BE2C (cell line): ENCODE measurements around the gene WDR53.
"Not testable (repeated sequence)": the region's sequence is repeated elsewhere in the genome, so short reads cannot be mapped to it uniquely, and the experiment has no call there.

Experiments
- DNase-seq: peaks from one replicate; pipeline ENCODE4 v3.0.0-alpha.2; 2020
- H3K27me3 ChIP-seq: fragments of 250-450 bp; sonication (Bioruptor Pico); 2 replicates; pipeline ENCODE4 v1.5.1; 2020; ENCODE audit warnings: mild to moderate bottlenecking
- H3K36me3 ChIP-seq: fragments of 250-450 bp; sonication (Bioruptor Pico); 2 replicates; pipeline ENCODE4 v1.5.1; 2020; ENCODE audit warnings: mild to moderate bottlenecking
- H3K4me1 ChIP-seq: fragments of 250-450 bp; sonication (Bioruptor Pico); 2 replicates; pipeline ENCODE4 v1.5.1; 2020
- H3K4me3 ChIP-seq: 2 replicates; pipeline ENCODE4 v1.5.1; 2011; ENCODE audit warnings: low read depth, low read length
- H3K9me3 ChIP-seq: fragments of 250-450 bp; sonication (Bioruptor Pico); 2 replicates; pipeline ENCODE4 v1.5.1; 2020
- TF ChIP-seq, protein P1 (sequence below): IDR thresholded peaks from 2 replicates; pipeline ENCODE4 v1.5.1; 2012; ENCODE audit warnings: mild to moderate bottlenecking, low read depth, low read length

The WDR53 gene

GRCh38 chr3:196525141-196525540, 43.2 kb downstream of the WDR53 start:
- TF ChIP-seq, protein P1, sequence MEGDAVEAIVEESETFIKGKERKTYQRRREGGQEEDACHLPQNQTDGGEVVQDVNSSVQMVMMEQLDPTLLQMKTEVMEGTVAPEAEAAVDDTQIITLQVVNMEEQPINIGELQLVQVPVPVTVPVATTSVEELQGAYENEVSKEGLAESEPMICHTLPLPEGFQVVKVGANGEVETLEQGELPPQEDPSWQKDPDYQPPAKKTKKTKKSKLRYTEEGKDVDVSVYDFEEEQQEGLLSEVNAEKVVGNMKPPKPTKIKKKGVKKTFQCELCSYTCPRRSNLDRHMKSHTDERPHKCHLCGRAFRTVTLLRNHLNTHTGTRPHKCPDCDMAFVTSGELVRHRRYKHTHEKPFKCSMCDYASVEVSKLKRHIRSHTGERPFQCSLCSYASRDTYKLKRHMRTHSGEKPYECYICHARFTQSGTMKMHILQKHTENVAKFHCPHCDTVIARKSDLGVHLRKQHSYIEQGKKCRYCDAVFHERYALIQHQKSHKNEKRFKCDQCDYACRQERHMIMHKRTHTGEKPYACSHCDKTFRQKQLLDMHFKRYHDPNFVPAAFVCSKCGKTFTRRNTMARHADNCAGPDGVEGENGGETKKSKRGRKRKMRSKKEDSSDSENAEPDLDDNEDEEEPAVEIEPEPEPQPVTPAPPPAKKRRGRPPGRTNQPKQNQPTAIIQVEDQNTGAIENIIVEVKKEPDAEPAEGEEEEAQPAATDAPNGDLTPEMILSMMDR, result no peak
- no peak for DNase-seq
- H3K4me1 ChIP-seq, result no peaks in the 10 kb centered on the region
- peaks cover 5% of the 10 kb centered on the region for H3K9me3 ChIP-seq
- H3K36me3 ChIP-seq, result no peaks in the 10 kb centered on the region; the same call in 1 of the 2 replicates
- H3K4me3 ChIP-seq, result no peak overlapping the region
- no peaks in the 10 kb centered on the region for H3K27me3 ChIP-seq

DNA sequence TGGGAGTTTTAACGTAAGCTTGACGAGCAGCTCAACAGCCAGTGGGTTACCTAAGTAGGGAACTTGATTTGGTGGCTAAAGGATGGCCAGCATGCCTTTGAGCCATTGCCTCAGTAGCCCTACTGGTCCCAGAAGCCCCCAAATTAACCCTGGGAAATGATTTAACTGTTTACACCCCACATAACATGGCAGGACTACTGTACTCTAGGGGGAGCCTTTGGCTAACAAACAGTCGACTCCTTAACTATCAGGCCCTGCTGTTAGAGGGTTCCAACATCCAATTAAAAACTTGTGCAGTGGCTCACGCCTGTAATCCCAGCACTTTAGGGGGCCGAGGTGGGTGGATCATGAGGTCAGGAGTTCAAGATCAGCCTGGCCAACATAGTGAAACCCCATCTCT, 43.8 kb downstream of the WDR53 start:
- no peaks in the 10 kb centered on the region; the same call in 1 of the 2 replicates for H3K36me3 ChIP-seq
- H3K4me1 ChIP-seq, result no peaks in the 10 kb centered on the region
- TF ChIP-seq, protein P1, result peak; percentile 33
- no peak for DNase-seq
- no peak overlapping the region for H3K4me3 ChIP-seq
- peaks cover 11% of the 10 kb centered on the region for H3K9me3 ChIP-seq
- no peaks in the 10 kb centered on the region for H3K27me3 ChIP-seq

DNA sequence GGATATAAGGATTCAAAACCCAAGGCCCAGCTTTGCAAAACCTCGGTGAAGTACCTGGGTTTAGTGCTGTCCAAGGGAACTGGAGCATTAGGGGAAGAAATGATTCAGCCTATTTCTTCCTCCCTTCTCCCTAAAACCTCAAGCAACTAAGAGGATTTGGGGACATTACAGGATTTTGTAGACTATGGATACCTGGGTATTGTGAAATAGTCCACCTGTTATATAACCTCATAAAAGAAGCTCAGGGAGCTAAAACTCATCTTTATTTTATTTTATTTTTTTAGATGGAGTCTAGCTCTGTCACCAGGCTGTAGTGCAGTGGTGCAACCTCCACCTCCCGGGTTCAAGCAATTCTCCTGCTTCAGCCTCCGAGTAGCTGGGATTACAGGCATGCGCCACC, 44.5 kb downstream of the WDR53 start:
- H3K9me3 ChIP-seq, result peaks cover 18% of the 10 kb centered on the region
- no peak for DNase-seq
- TF ChIP-seq, protein P1, result no peak
- no peaks in the 10 kb centered on the region for H3K27me3 ChIP-seq
- H3K4me3 ChIP-seq, result no peak overlapping the region
- no peaks in the 10 kb centered on the region for H3K4me1 ChIP-seq
- no peaks in the 10 kb centered on the region; the same call in 1 of the 2 replicates for H3K36me3 ChIP-seq

DNA sequence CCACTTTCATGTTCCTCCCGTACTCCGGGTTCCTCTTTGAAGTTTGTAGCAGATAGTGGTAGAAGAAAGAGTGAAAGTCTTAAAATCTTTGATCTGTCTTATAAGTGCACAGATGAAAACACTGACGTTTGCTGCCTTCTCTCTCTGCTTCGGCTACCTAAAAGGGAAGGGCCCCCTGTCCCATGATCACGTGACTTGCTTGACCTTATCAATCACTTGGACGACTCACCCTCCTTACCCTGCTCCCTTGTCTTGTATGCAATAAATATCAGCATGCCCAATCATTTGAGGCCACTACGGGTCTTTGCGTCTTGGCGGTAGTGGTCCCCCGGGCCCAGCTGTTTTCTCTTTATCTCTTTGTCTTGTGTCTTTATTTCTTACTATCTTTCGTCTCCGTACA, 47.1 kb downstream of the WDR53 start:
- H3K36me3 ChIP-seq, H3K27me3 ChIP-seq, H3K4me3 ChIP-seq, DNase-seq, H3K4me1 ChIP-seq: not testable (repeated sequence)
- peaks cover 21% of the 10 kb centered on the region for H3K9me3 ChIP-seq

DNA sequence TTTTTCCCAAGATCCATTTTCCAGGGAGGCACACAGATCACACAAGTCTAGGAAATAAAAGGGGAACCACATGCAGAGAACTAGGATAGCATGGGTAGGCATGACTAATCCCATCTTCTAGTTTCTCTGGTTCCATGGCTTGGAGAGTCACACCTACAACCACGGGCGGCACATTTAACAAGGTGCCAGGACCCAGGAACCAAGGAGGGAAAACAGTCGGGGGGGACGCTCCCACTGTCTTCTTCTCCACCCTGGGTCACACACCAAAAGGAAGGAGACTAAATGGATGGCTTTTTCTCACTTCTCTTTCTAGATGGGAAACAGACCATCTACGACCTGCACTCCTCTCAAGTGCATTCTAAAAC, 48.7 kb downstream of the WDR53 start:
- H3K4me1 ChIP-seq, result peaks cover 2% of the 10 kb centered on the region; the same call in 1 of the 2 replicates
- H3K27me3 ChIP-seq, result no peaks in the 10 kb centered on the region
- DNase-seq, result peak; percentile 32
- H3K36me3 ChIP-seq, result no peaks in the 10 kb centered on the region; the same call in 1 of the 2 replicates
- TF ChIP-seq, protein P1, result no peak
- H3K9me3 ChIP-seq, result peaks cover 23% of the 10 kb centered on the region
- H3K4me3 ChIP-seq, result no peak overlapping the region

- H3K4me1 ChIP-seq, result peaks cover 2% of the 10 kb centered on the region; the same call in 1 of the 2 replicates
- no peaks in the 10 kb centered on the region for H3K27me3 ChIP-seq
- peaks cover 23% of the 10 kb centered on the region for H3K9me3 ChIP-seq
- TF ChIP-seq, protein P1, result peak; percentile 74
- H3K36me3 ChIP-seq, result no peaks in the 10 kb centered on the region; the same call in 1 of the 2 replicates
- DNase-seq, result peak; percentile 86
- H3K4me3 ChIP-seq, result no peak overlapping the region
Observed at GRCh38 chr3:196518966-196519717, 49.2 kb downstream of the WDR53 start.
